Endothelial cell of umbilical vein (primary cell): ENCODE data around the gene NRG3. TPM values are rescaled to one million over a fixed set of nuclear protein-coding genes. Genes with fewer than 3 reads are reported as not detected.

Experiments
- BruUV-seq: library from RNA; stranded (reverse); fragments of 400-500 nt; replicated peaks from 2 replicates; lab custom pipeline; 2021; lab: Mats Ljungman, UMichigan
- CTCF ChIA-PET: fragments of 300-600, 350-600 bp; sonication (Branson Sonifier 250); formaldehyde crosslinking; loops from one replicate; lab custom pipeline; 2021; ENCODE audit warnings: antibody characterized with exemption, inconsistent platforms; lab: Charles Lee
- POLR2A ChIA-PET: fragments of 300-600, 350-600 bp; sonication (Branson Sonifier 250); formaldehyde crosslinking; loops from one replicate; lab custom pipeline; 2021; ENCODE audit warnings: antibody characterized with exemption, inconsistent platforms; lab: Charles Lee
- DNase-seq: peaks from one replicate; pipeline ENCODE4 v3.0.0-alpha.2; 2011; ENCODE audit warnings: low read depth, low spot score
- FAIRE-seq: peaks from 2 replicates; lab custom pipeline; 2011; peaks lifted over from hg19 to GRCh38; lab: Jason Lieb, UNC
- H2AFZ ChIP-seq: 2 replicates; pipeline ENCODE4 v1.6.0; 2012; ENCODE audit warnings: low read depth, low read length, control low read depth, inconsistent platforms
- H3K27ac ChIP-seq: 2 replicates; pipeline ENCODE4 v1.5.1; 2011; ENCODE audit warnings: low read depth, mild to moderate bottlenecking, control low read depth, low read length, moderate library complexity; ENCODE audit not compliant: insufficient read depth
- H3K27me3 ChIP-seq, 2 experiments: 2 replicates each; pipeline versions ENCODE4 v1.6.0 to v1.6.1; 2011; ENCODE audit warnings: low read length in 2 of 2, mixed read lengths in 1 of 2; ENCODE audit not compliant: control insufficient read depth in 2 of 2, insufficient read depth in 2 of 2
- H3K36me3 ChIP-seq, 2 experiments: 2 replicates in 1 of 2; 3 replicates in 1 of 2; pipeline ENCODE4 v1.5.1; 2011; ENCODE audit warnings: low read length in 2 of 2, mild to moderate bottlenecking in 1 of 2, moderate library complexity in 1 of 2; ENCODE audit not compliant: control insufficient read depth in 2 of 2, insufficient read depth in 2 of 2; ENCODE audit errors: extremely low read depth in 1 of 2
- H3K4me1 ChIP-seq: 3 replicates; pipeline ENCODE4 v1.5.1; 2011; ENCODE audit warnings: mild to moderate bottlenecking, low read length; ENCODE audit not compliant: control insufficient read depth, insufficient read depth; ENCODE audit errors: extremely low read depth
- H3K4me2 ChIP-seq: 2 replicates; pipeline ENCODE4 v1.6.1; 2011; ENCODE audit warnings: low read length, control low read depth, mixed read lengths; ENCODE audit not compliant: insufficient read depth
- H3K4me3 ChIP-seq, 3 experiments: fragments of 200-600 bp in 1 of 3; sonication (generic), shearing (Covaris generic) in 1 of 3; replicated peaks in 1 of 3; 2 replicates each; pipeline ENCODE4 v1.5.1; 2011 to 2016; ENCODE audit warnings: control low read depth in 3 of 3, low read length in 3 of 3, mild to moderate bottlenecking in 2 of 3, inconsistent platforms in 1 of 3, low read depth in 1 of 3, moderate library complexity in 1 of 3; ENCODE audit not compliant: insufficient read depth in 1 of 3
- H3K79me2 ChIP-seq: 2 replicates; pipeline ENCODE4 v1.6.0; 2012; ENCODE audit warnings: low read length, inconsistent platforms; ENCODE audit not compliant: control insufficient read depth, insufficient read depth
- H3K9ac ChIP-seq: replicated peaks from 2 replicates; pipeline ENCODE3; 2011; ENCODE audit warnings: low read length, control low read depth; ENCODE audit not compliant: insufficient read depth; ENCODE audit errors: extremely low read depth
- H3K9me1 ChIP-seq: replicated peaks from 3 replicates; pipeline ENCODE4 v1.6.0; 2011; ENCODE audit warnings: mild to moderate bottlenecking, low read length; ENCODE audit not compliant: control insufficient read depth, insufficient read depth; ENCODE audit errors: extremely low read depth
- H3K9me3 ChIP-seq: replicated peaks from 2 replicates; pipeline ENCODE4 v1.5.1; 2012; ENCODE audit warnings: low read length, inconsistent platforms; ENCODE audit not compliant: control insufficient read depth, insufficient read depth
- H4K20me1 ChIP-seq: replicated peaks from 2 replicates; pipeline ENCODE3; 2011; ENCODE audit warnings: mild to moderate bottlenecking, low read length; ENCODE audit not compliant: control insufficient read depth, insufficient read depth; ENCODE audit errors: extremely low read depth
- FOS ChIP-seq: IDR thresholded peaks from 2 replicates; pipeline ENCODE4 v1.6.1; 2011; ENCODE audit warnings: mild to moderate bottlenecking, low read length, moderate library complexity, borderline replicate concordance; ENCODE audit not compliant: insufficient read depth
- MAX ChIP-seq: IDR thresholded peaks from 2 replicates; pipeline ENCODE4 v1.6.1; 2011; ENCODE audit not compliant: insufficient read depth, insufficient read length
- MYC ChIP-seq: IDR thresholded peaks from one replicate; pipeline ENCODE4 v1.6.1; 2011; ENCODE audit warnings: mild to moderate bottlenecking, low read depth, low read length
- POLR2A ChIP-seq: IDR thresholded peaks from 2 replicates; pipeline ENCODE4 v1.6.1; 2012; ENCODE audit warnings: low read depth, mild to moderate bottlenecking, control low read depth, low read length
- POLR2AphosphoS5 ChIP-seq: IDR thresholded peaks from 2 replicates; pipeline ENCODE4 v1.6.1; 2012; ENCODE audit warnings: low read depth, mild to moderate bottlenecking, control low read depth, low read length, moderate library complexity; ENCODE audit not compliant: insufficient read depth
- dilution Hi-C: fragments of 300-500 bp; cut with MboI; formaldehyde crosslinking; loops from one replicate; pipeline ENCODE4 v1.15.0; 2019; ENCODE audit warnings: low sequenced_read_pairs; ENCODE audit not compliant: extremely low pct_ligation_motif_present
- intact Hi-C: fragments of 100-400 bp; cut with micrococcal nuclease; formaldehyde crosslinking; loops from one replicate; pipeline ENCODE4 v1.10.0; 2022
- polyA plus RNA-seq, 4 experiments: library from polyadenylated mRNA; depleted of rRNA in 3 of 4; stranded (reverse) in 3 of 4; unstranded in 1 of 4; fragments of >200 nt; gene quantifications; 2 replicates each; pipeline versions ENCODE4 v1.2.1 to v1.2.3, GENCODE V29; 2011 to 2012; ENCODE audit warnings: missing spikeins in 1 of 4
- total RNA-seq: library from RNA; stranded (reverse); gene quantifications from 2 replicates; pipeline ENCODE4 v1.2.3, GENCODE V29; 2021
- TF ChIP-seq, protein P1 (sequence below), 2 donors: IDR thresholded peaks; 1 replicate in 1 of 2; 2 replicates in 1 of 2; pipeline ENCODE4 v1.5.1; 2011; ENCODE audit warnings: low read length in 2 of 2, mild to moderate bottlenecking in 2 of 2, moderate library complexity in 2 of 2, control low read depth in 1 of 2, inconsistent platforms in 1 of 2, low read depth in 1 of 2; ENCODE audit not compliant: insufficient read depth in 1 of 2; ENCODE audit errors: extremely low read depth in 1 of 2

Gene NRG3
- total and polyA plus RNA-seq, 2 donors (not counting 3 experiments of a cell fraction or from before 2014, with no cell fraction given), result 1.9 to 3.9 TPM

- BruUV-seq, result no TSS peak
- dilution Hi-C loops, result no loop called here
- FAIRE-seq, result no peak
Measured at GRCh38 chr10:82932451-82932850, 1057.5 kb downstream of the NRG3 start.

More at GRCh38 chr10:82932451-82932850, 1057.5 kb downstream of the NRG3 start:
- intact Hi-C loops, result no loop called here
- Histone ChIP-seq H3K36me3 (no peaks in the 10 kb centered on the region), H3K9me3 (no peaks in the 10 kb centered on the region), H3K4me1 (no peaks in the 10 kb centered on the region), H2AFZ (no peak overlapping the region), H4K20me1 (no peaks in the 10 kb centered on the region), H3K4me2 (no peak overlapping the region), H3K4me3 (no peak overlapping the region), H3K27me3 (no peaks in the 10 kb centered on the region), H3K79me2 (no peaks in the 10 kb centered on the region), H3K9ac (no peak overlapping the region), H3K27ac (no peak overlapping the region), H3K9me1 (no peaks in the 10 kb centered on the region)
- TF ChIP-seq MYC (no peak), MAX (no peak), POLR2A (no peak), POLR2AphosphoS5 (no peak), FOS (no peak)
- TF ChIP-seq, protein P1, sequence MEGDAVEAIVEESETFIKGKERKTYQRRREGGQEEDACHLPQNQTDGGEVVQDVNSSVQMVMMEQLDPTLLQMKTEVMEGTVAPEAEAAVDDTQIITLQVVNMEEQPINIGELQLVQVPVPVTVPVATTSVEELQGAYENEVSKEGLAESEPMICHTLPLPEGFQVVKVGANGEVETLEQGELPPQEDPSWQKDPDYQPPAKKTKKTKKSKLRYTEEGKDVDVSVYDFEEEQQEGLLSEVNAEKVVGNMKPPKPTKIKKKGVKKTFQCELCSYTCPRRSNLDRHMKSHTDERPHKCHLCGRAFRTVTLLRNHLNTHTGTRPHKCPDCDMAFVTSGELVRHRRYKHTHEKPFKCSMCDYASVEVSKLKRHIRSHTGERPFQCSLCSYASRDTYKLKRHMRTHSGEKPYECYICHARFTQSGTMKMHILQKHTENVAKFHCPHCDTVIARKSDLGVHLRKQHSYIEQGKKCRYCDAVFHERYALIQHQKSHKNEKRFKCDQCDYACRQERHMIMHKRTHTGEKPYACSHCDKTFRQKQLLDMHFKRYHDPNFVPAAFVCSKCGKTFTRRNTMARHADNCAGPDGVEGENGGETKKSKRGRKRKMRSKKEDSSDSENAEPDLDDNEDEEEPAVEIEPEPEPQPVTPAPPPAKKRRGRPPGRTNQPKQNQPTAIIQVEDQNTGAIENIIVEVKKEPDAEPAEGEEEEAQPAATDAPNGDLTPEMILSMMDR (IDR thresholded peaks at IDR 0.05; ENCODE audit: extremely low read depth in 1 of 2, insufficient read depth in 1 of 2, low read depth in 1 of 2, low read length in 2 of 2), result no peak
- DNase-seq, result no peak
- CTCF ChIA-PET, result no interaction called here
- POLR2A ChIA-PET, result no interaction called here
